GM12878 (cell line): ENCODE data around the gene RNF112. TPM values are rescaled to one million over a fixed set of nuclear protein-coding genes. Genes with fewer than 3 reads are reported as not detected.

Experiments used
- BMI1 ChIP-seq: fragments of 450-650 bp; IDR thresholded peaks from 2 replicates; pipeline ENCODE4 v1.6.1; 2016; ENCODE audit warnings: mild to moderate bottlenecking, moderate library complexity, borderline replicate concordance
- E4F1 ChIP-seq: fragments of 450-650 bp; IDR thresholded peaks from 2 replicates; pipeline ENCODE4 v1.6.1; 2018; ENCODE audit warnings: borderline replicate concordance, mild to moderate bottlenecking; ENCODE audit not compliant: partially characterized antibody
- ETV6 ChIP-seq, 2 experiments: fragments of 450-650 bp in 1 of 2; IDR thresholded peaks in 1 of 2; conservative IDR thresholded peaks in 1 of 2; 2 replicates each; pipeline ENCODE4 v1.6.1; 2014; ENCODE audit warnings: antibody characterized with exemption in 1 of 2, borderline replicate concordance in 1 of 2, low read depth in 1 of 2, mild to moderate bottlenecking in 1 of 2, moderate library complexity in 1 of 2
- FOXK2 ChIP-seq: fragments of 450-650 bp; IDR thresholded peaks from 2 replicates; pipeline ENCODE4 v1.6.1; 2017; ENCODE audit warnings: mild to moderate bottlenecking, moderate library complexity
- GATAD2B ChIP-seq: fragments of 450-650 bp; conservative IDR thresholded peaks from 2 replicates; pipeline ENCODE4 v1.6.1; 2017; ENCODE audit warnings: low read depth, mild to moderate bottlenecking, moderate library complexity
- IKZF2 ChIP-seq, 2 experiments: fragments of 450-650 bp; IDR thresholded peaks; 2 replicates each; pipeline ENCODE4 v1.6.1; 2017; ENCODE audit warnings: mild to moderate bottlenecking in 2 of 2, moderate library complexity in 2 of 2
- IRF4 ChIP-seq: IDR thresholded peaks from 2 replicates; pipeline ENCODE4 v1.6.1; 2011; ENCODE audit warnings: low read depth, low read length
- MAX ChIP-seq: IDR thresholded peaks from 2 replicates; pipeline ENCODE4 v1.6.1; 2012; ENCODE audit warnings: low read depth, low read length, improper control_type of control experiment
- MEF2A ChIP-seq: IDR thresholded peaks from 2 replicates; pipeline ENCODE4 v1.6.1; 2011; ENCODE audit warnings: low read depth, mild to moderate bottlenecking, low read length, moderate library complexity; ENCODE audit not compliant: insufficient read depth
- MTA2 ChIP-seq: fragments of 450-650 bp; IDR thresholded peaks from 2 replicates; pipeline ENCODE4 v1.6.1; 2016; ENCODE audit warnings: low read depth, mild to moderate bottlenecking, moderate library complexity
- NR2C2 ChIP-seq: IDR thresholded peaks from 2 replicates; pipeline ENCODE4 v1.6.1; 2011; ENCODE audit warnings: borderline replicate concordance, low read depth; ENCODE audit not compliant: control insufficient read depth, insufficient read length
- TCF12 ChIP-seq: IDR thresholded peaks from 2 replicates; pipeline ENCODE4 v1.6.1; 2011; ENCODE audit warnings: low read depth, mild to moderate bottlenecking, low read length
- TCF3 ChIP-seq: IDR thresholded peaks from 2 replicates; pipeline ENCODE4 v1.6.1; 2012; ENCODE audit warnings: low read depth, mild to moderate bottlenecking, low read length, borderline replicate concordance; ENCODE audit not compliant: insufficient read depth
- TCF7 ChIP-seq: IDR thresholded peaks from 2 replicates; pipeline ENCODE4 v1.6.1; 2014; ENCODE audit warnings: antibody characterized with exemption, borderline replicate concordance
- YBX1 ChIP-seq: fragments of 450-650 bp; IDR thresholded peaks from 2 replicates; pipeline ENCODE4 v1.6.1; 2016; ENCODE audit warnings: antibody characterized with exemption
- ZZZ3 ChIP-seq: IDR thresholded peaks from 2 replicates; pipeline ENCODE4 v1.6.1; 2011; ENCODE audit warnings: low read depth; ENCODE audit not compliant: control insufficient read depth, insufficient read length
- polyA plus RNA-seq, 11 experiments: library from polyadenylated mRNA; depleted of rRNA in 4 of 11; unstranded in 6 of 11; stranded (reverse) in 5 of 11; fragments of >200 nt; fragmentation: Nextera tagmentation in 4 of 11; fragmentation: Illumina TruSeq in 1 of 11; extraction: Ambion mirVana in 4 of 11; extraction: Trizol in 1 of 11; gene quantifications; 1 replicate in 1 of 11; 2 replicates in 10 of 11; pipeline versions ENCODE4 v1.2.1 to v1.2.3, GENCODE V29; 2011 to 2016; ENCODE audit warnings: inconsistent platforms in 2 of 11, missing spikeins in 2 of 11, low read depth in 1 of 11
- total RNA-seq, 4 experiments: library from RNA; depleted of rRNA in 3 of 4; stranded (reverse); fragments of >200 nt in 3 of 4; fragmentation: Illumina TruSeq in 1 of 4; extraction: Trizol in 1 of 4; gene quantifications; 2 replicates each; pipeline versions ENCODE4 v1.2.1 to v1.2.3, GENCODE V29; 2013 to 2021
- TF ChIP-seq, protein P1 (sequence below): fragments of 150-350 bp; IDR thresholded peaks from 2 replicates; pipeline ENCODE4 v1.6.1; 2016; ENCODE audit warnings: low read depth, low read length
- TF ChIP-seq, protein P2 (sequence below): fragments of 450-650 bp; formaldehyde crosslinking; IDR thresholded peaks from 2 replicates; pipeline ENCODE4 v1.4.0; 2020; ENCODE audit warnings: mild to moderate bottlenecking, moderate library complexity

RNF112 gene
- total and polyA plus RNA-seq, 10 of the 15 experiments (the other 5 are each of a cell fraction or from before 2014, with no cell fraction given), result not detected

DNA sequence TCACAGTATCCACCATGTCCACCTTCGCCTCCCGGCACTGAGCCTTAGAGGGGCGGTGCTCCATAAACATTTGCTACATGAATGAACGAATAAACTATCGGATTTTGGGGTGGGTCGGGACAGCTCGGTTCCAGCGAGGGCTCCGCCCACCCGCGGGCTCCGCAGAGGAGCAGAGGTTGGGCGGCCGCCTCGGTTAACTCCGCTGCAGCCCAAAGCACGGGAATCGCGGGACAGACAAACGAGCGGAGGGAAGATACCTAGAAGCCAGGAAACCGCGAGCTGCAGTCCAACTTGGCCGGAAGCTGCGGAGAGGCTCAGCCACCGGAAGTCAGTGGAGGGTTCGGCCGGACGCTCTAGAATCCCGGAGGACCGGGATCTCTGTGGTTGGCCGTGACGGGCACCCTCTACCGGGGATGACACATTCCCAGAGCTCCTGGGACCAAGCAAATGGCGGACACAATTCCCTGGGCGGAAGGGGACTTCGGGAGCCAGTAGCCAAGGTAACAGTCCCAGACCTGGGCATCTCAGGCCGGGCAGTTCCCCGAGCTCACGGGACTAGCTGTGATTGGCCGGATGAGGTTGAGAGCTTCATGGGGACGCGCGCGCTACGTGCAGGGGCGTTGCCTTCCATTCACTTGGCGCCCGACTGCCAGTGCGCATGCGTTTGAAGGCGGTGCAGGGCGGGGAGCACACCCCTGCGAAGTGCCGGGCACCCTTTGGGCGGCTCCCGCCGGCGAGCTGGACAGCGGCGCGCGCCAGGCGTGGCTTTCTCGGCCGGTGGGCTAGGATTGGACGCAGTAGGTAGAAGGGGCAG, 33.2 kb upstream of the RNF112 start (continued):
- TF ChIP-seq E4F1 (peak; percentile 45), ZZZ3 (no peak), MTA2 (no peak), TCF7 (no peak), MAX (0 out of 2 replicates have a peak, but pooled peaks have one; percentile 47), TCF3 (no peak), MEF2A (0 out of 2 replicates have a peak, but pooled peaks have one; percentile 9), TCF12 (no peak; the same call in 1 of the 2 replicates), FOXK2 (no peak), YBX1 (no peak), NR2C2 (no peak), ETV6 (conservative IDR thresholded peaks at IDR 0.05 in 1 of 2, IDR thresholded peaks at IDR 0.05 in 1 of 2; ENCODE audit: borderline replicate concordance in 1 of 2, low read depth in 1 of 2) (no peak), IRF4 (no peak), GATAD2B (peak; percentile 60; the same call in 1 of the 2 replicates), BMI1 (no peak), IKZF2 (IDR thresholded peaks at IDR 0.05) (peak; percentile 38 to 49; a peak in 3 of 4 replicates)
- TF ChIP-seq, protein P1, sequence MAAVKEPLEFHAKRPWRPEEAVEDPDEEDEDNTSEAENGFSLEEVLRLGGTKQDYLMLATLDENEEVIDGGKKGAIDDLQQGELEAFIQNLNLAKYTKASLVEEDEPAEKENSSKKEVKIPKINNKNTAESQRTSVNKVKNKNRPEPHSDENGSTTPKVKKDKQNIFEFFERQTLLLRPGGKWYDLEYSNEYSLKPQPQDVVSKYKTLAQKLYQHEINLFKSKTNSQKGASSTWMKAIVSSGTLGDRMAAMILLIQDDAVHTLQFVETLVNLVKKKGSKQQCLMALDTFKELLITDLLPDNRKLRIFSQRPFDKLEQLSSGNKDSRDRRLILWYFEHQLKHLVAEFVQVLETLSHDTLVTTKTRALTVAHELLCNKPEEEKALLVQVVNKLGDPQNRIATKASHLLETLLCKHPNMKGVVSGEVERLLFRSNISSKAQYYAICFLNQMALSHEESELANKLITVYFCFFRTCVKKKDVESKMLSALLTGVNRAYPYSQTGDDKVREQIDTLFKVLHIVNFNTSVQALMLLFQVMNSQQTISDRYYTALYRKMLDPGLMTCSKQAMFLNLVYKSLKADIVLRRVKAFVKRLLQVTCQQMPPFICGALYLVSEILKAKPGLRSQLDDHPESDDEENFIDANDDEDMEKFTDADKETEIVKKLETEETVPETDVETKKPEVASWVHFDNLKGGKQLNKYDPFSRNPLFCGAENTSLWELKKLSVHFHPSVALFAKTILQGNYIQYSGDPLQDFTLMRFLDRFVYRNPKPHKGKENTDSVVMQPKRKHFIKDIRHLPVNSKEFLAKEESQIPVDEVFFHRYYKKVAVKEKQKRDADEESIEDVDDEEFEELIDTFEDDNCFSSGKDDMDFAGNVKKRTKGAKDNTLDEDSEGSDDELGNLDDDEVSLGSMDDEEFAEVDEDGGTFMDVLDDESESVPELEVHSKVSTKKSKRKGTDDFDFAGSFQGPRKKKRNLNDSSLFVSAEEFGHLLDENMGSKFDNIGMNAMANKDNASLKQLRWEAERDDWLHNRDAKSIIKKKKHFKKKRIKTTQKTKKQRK, result no peak
- TF ChIP-seq, protein P2, sequence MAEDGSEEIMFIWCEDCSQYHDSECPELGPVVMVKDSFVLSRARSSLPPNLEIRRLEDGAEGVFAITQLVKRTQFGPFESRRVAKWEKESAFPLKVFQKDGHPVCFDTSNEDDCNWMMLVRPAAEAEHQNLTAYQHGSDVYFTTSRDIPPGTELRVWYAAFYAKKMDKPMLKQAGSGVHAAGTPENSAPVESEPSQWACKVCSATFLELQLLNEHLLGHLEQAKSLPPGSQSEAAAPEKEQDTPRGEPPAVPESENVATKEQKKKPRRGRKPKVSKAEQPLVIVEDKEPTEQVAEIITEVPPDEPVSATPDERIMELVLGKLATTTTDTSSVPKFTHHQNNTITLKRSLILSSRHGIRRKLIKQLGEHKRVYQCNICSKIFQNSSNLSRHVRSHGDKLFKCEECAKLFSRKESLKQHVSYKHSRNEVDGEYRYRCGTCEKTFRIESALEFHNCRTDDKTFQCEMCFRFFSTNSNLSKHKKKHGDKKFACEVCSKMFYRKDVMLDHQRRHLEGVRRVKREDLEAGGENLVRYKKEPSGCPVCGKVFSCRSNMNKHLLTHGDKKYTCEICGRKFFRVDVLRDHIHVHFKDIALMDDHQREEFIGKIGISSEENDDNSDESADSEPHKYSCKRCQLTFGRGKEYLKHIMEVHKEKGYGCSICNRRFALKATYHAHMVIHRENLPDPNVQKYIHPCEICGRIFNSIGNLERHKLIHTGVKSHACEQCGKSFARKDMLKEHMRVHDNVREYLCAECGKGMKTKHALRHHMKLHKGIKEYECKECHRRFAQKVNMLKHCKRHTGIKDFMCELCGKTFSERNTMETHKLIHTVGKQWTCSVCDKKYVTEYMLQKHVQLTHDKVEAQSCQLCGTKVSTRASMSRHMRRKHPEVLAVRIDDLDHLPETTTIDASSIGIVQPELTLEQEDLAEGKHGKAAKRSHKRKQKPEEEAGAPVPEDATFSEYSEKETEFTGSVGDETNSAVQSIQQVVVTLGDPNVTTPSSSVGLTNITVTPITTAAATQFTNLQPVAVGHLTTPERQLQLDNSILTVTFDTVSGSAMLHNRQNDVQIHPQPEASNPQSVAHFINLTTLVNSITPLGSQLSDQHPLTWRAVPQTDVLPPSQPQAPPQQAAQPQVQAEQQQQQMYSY (CRISPR knock-in tag), result no peak
